Measurements from ENCODE around the gene NATD1. TPM values are rescaled to one million over a fixed set of nuclear protein-coding genes. Genes with fewer than 3 reads are reported as not detected.

The NATD1 gene
- total and polyA plus RNA-seq, 2 experiments from 2014 or later = 5.0 to 6.7 TPM

DNA sequence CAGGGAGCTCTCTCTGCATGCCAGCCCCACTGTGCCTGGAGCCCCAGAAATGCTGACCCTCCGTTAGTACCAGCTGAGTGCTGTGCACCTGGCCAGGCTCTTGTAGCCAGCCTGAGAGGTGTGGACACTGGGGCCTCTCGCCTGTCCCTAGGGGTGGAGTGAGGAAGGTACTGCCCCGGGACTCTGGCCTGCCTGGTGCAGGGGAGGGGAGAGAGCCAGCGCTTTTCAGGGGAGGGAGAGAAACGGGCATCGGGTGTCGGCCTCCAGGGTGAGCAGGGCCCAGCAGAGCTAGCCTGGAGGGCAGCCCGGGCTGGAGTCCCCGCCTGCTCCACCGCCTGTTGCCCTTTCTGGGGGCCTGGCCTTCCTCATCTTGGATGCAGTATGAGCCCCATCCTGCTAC is 44.4 kb upstream of the NATD1 start:
- 68% methylated on average over 10 of the region's 10 CpGs for WGBS (ENCODE audit: low lambda C conversion rate, missing lambda C conversion rate)
- no peak overlapping the region for H3K4me3 ChIP-seq
- H3K27ac ChIP-seq = no peak overlapping the region
- TF ChIP-seq EZH2phosphoT487 (IDR thresholded peaks at IDR 0.05; ENCODE audit: low read depth, severe bottlenecking, unreplicated experiment) = no peak
- H4K20me1 ChIP-seq (ENCODE audit: insufficient read depth, poor library complexity, severe bottlenecking) = peaks cover 46% of the 10 kb centered on the region
- peaks cover 45% of the 10 kb centered on the region for H3K79me2 ChIP-seq
- no peaks in the 10 kb centered on the region for H3K4me1 ChIP-seq (ENCODE audit: insufficient read depth)
- H2AFZ ChIP-seq = no peak overlapping the region
- H3K27me3 ChIP-seq = no peaks in the 10 kb centered on the region
- H3K9me3 ChIP-seq (ENCODE audit: low read depth) = no peaks in the 10 kb centered on the region
- DNase-seq (ENCODE audit: low spot score) = no peak
- H3K4me2 ChIP-seq = no peak overlapping the region
- H3K36me3 ChIP-seq (replicated peaks; ENCODE audit: insufficient read depth, low read depth) = no peaks in the 10 kb centered on the region
- H3K9me2 ChIP-seq (replicated peaks; ENCODE audit: insufficient read depth) = no peaks in the 10 kb centered on the region

DNA sequence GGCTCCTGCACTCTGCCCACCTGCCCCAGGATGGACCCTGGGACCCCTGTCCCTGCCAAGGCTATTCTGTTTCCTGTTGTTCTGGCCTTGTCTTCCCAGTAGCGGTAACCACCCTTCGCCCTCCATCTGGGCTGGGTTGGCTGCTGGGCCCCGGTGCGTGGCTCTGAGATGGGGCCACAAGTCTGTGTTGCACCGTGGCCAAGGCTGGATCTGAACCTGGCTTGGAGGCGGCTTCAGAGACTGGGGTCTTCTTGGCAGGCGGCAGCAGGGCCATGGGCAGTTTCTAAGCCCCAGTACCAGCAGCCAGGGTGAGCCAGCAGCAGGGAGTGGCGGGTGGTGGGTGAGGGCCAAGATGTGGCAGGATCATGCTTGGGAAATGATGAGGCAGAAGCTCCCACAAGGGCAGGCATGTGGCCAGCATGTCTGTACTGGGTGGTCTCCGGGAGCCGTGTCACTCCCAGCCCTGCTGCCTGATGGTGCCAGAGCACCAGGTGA is 43.9 kb upstream of the NATD1 start:
- Histone ChIP-seq H3K4me1 (ENCODE audit: insufficient read depth) (no peaks in the 10 kb centered on the region), H4K20me1 (ENCODE audit: insufficient read depth, poor library complexity, severe bottlenecking) (peaks cover 46% of the 10 kb centered on the region), H3K27me3 (no peaks in the 10 kb centered on the region), H3K4me3 (no peak overlapping the region), H3K4me2 (no peak overlapping the region), H3K79me2 (peaks cover 50% of the 10 kb centered on the region), H3K9me3 (ENCODE audit: low read depth) (no peaks in the 10 kb centered on the region), H3K9me2 (replicated peaks; ENCODE audit: insufficient read depth) (no peaks in the 10 kb centered on the region), H3K36me3 (replicated peaks; ENCODE audit: insufficient read depth, low read depth) (no peaks in the 10 kb centered on the region), H2AFZ (no peak overlapping the region), H3K27ac (no peak overlapping the region)
- no peak for DNase-seq (ENCODE audit: low spot score)
- no peak for TF ChIP-seq EZH2 (IDR thresholded peaks at IDR 0.05; ENCODE audit: borderline replicate concordance)
- no peak for TF ChIP-seq EZH2phosphoT487 (IDR thresholded peaks at IDR 0.05; ENCODE audit: low read depth, severe bottlenecking, unreplicated experiment)
- TF ChIP-seq, protein P1, sequence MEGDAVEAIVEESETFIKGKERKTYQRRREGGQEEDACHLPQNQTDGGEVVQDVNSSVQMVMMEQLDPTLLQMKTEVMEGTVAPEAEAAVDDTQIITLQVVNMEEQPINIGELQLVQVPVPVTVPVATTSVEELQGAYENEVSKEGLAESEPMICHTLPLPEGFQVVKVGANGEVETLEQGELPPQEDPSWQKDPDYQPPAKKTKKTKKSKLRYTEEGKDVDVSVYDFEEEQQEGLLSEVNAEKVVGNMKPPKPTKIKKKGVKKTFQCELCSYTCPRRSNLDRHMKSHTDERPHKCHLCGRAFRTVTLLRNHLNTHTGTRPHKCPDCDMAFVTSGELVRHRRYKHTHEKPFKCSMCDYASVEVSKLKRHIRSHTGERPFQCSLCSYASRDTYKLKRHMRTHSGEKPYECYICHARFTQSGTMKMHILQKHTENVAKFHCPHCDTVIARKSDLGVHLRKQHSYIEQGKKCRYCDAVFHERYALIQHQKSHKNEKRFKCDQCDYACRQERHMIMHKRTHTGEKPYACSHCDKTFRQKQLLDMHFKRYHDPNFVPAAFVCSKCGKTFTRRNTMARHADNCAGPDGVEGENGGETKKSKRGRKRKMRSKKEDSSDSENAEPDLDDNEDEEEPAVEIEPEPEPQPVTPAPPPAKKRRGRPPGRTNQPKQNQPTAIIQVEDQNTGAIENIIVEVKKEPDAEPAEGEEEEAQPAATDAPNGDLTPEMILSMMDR (IDR thresholded peaks at IDR 0.05; ENCODE audit: poor library complexity) = no peak
- 75% methylated on average over 10 of the region's 10 CpGs for WGBS (ENCODE audit: low lambda C conversion rate, missing lambda C conversion rate)

DNA sequence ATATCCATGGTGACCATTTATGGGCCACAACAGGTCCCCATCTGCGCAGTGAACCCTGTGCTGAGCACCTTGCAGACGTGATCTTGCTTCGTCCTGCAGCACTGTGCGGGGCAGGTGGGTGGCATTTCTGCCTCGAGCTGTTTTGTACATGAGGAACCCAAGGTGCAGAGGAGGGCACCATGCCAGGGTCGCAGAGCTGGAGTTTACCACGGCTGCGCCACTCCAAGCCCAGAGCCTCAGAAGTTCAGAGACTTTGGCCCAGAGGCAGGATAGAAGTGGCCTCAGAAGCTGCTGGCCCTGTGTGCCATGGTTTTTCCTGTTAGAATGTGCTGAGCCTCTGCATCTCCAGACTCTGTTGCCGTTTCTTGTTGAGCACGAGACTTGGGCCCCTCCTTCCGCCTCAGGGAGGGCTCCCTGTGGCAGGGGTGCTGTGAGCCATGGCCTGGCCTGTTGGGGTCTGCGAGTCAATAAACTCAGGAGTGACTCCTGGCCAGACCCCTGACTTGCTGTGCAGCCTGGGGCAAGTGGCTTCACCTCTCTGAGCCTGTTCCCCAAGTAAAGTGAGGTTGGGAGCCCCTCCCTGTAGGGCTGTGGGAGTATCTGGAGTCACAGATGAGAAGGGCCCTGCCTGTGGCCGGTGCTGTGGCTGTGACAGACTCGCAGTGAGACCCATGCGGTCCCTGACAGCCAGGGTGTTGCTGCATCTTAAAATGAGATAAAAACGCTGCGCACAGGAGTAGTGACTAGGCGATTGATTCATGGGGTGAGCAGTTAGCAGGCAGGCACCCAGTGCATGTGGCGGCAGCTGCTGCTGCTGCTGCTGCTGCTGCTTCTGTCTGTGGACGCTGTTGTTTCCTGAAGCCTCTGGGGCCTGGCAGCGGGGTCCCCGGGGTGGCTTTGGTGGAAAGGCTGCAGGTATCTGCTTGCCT is 43.2 kb upstream of the NATD1 start:
- Histone ChIP-seq H3K36me3 (replicated peaks; ENCODE audit: insufficient read depth, low read depth) (no peaks in the 10 kb centered on the region), H3K27ac (no peak overlapping the region)
- no peak for DNase-seq (ENCODE audit: low spot score)

GRCh38 chr17:21295036-21295952 is 42.1 kb upstream of the NATD1 start:
- H3K9me2 ChIP-seq (replicated peaks; ENCODE audit: insufficient read depth) = no peaks in the 10 kb centered on the region
- 82% methylated on average over 19 of the region's 19 CpGs for WGBS (ENCODE audit: low lambda C conversion rate, missing lambda C conversion rate)
- no peak overlapping the region for H3K27ac ChIP-seq
- H3K4me2 ChIP-seq = no peak overlapping the region
- no peak overlapping the region for H3K4me3 ChIP-seq
- H3K79me2 ChIP-seq = peaks cover 68% of the 10 kb centered on the region
- H3K36me3 ChIP-seq (replicated peaks; ENCODE audit: insufficient read depth, low read depth) = no peaks in the 10 kb centered on the region
- DNase-seq (ENCODE audit: low spot score) = peak; percentile 29
- H2AFZ ChIP-seq = no peak overlapping the region
- TF ChIP-seq EZH2 (IDR thresholded peaks at IDR 0.05; ENCODE audit: borderline replicate concordance) = no peak
- TF ChIP-seq, protein P1 (IDR thresholded peaks at IDR 0.05; ENCODE audit: poor library complexity) = no peak
- no peak for TF ChIP-seq EZH2phosphoT487 (IDR thresholded peaks at IDR 0.05; ENCODE audit: low read depth, severe bottlenecking, unreplicated experiment)
- peaks cover 46% of the 10 kb centered on the region for H4K20me1 ChIP-seq (ENCODE audit: insufficient read depth, poor library complexity, severe bottlenecking)
- no peaks in the 10 kb centered on the region for H3K9me3 ChIP-seq (ENCODE audit: low read depth)
- no peaks in the 10 kb centered on the region for H3K27me3 ChIP-seq
- H3K4me1 ChIP-seq (ENCODE audit: insufficient read depth) = no peaks in the 10 kb centered on the region

More for the DNA sequence above, 43.2 kb upstream of the NATD1 start:
- Histone ChIP-seq H2AFZ (no peak overlapping the region), H4K20me1 (ENCODE audit: insufficient read depth, poor library complexity, severe bottlenecking) (peaks cover 46% of the 10 kb centered on the region), H3K9me3 (ENCODE audit: low read depth) (no peaks in the 10 kb centered on the region), H3K4me2 (no peak overlapping the region), H3K79me2 (peaks cover 57% of the 10 kb centered on the region), H3K4me3 (no peak overlapping the region), H3K9me2 (replicated peaks; ENCODE audit: insufficient read depth) (no peaks in the 10 kb centered on the region), H3K27me3 (no peaks in the 10 kb centered on the region), H3K4me1 (ENCODE audit: insufficient read depth) (no peaks in the 10 kb centered on the region)
- TF ChIP-seq EZH2phosphoT487 (IDR thresholded peaks at IDR 0.05; ENCODE audit: low read depth, severe bottlenecking, unreplicated experiment) = no peak
- 80% methylated on average over 22 of the region's 22 CpGs for WGBS (ENCODE audit: low lambda C conversion rate, missing lambda C conversion rate)

Data from hepatocyte (in vitro differentiated cells).